Fibroblast of the conjunctiva (primary cell): ENCODE results near the gene DOK7.
A peak's percentile ranks its signal among the peaks of the same experiment; 100 is the strongest.

Experiments
- DNase-seq: peaks from one replicate; pipeline ENCODE4 v3.0.0-alpha.2; 2010; ENCODE audit warnings: low read depth

The DOK7 gene

GRCh38 chr4:3463556-3464348 lies 646 bp downstream of the DOK7 start:
- no peak for DNase-seq

- no peak for DNase-seq
Observed at GRCh38 chr4:3464349-3464905, 1.3 kb downstream of the DOK7 start.

GRCh38 chr4:3464911-3465697 lies 2.0 kb downstream of the DOK7 start:
- DNase-seq: no peak

GRCh38 chr4:3465698-3466671 lies 2.9 kb downstream of the DOK7 start:
- DNase-seq: no peak

GRCh38 chr4:3466691-3467600 lies 3.8 kb downstream of the DOK7 start:
- no peak for DNase-seq

GRCh38 chr4:3467601-3468031 lies 4.5 kb downstream of the DOK7 start:
- no peak for DNase-seq

GRCh38 chr4:3468154-3468553 lies 5.0 kb downstream of the DOK7 start:
- no peak for DNase-seq

- no peak for DNase-seq
Observed at GRCh38 chr4:3468804-3469203, 5.7 kb downstream of the DOK7 start.

GRCh38 chr4:3469386-3470243 lies 6.5 kb downstream of the DOK7 start:
- no peak for DNase-seq

GRCh38 chr4:3470244-3471097 lies 7.4 kb downstream of the DOK7 start:
- peak; percentile 5 for DNase-seq

- DNase-seq: no peak
Observed at GRCh38 chr4:3471098-3471760, 8.1 kb downstream of the DOK7 start.

- no peak for DNase-seq
Observed at GRCh38 chr4:3471886-3472285, 8.8 kb downstream of the DOK7 start.

- DNase-seq: no peak
Observed at GRCh38 chr4:3472411-3473141, 9.5 kb downstream of the DOK7 start.

GRCh38 chr4:3473181-3473950 lies 10.3 kb downstream of the DOK7 start:
- no peak for DNase-seq

GRCh38 chr4:3473996-3474765 lies 11.1 kb downstream of the DOK7 start:
- no peak for DNase-seq
